Natural killer cell (primary cell): Measurements from ENCODE around the gene WFIKKN2. TPM values are rescaled to one million over a fixed set of nuclear protein-coding genes. Genes with fewer than 3 reads are reported as not detected.

Experiments used
- ATAC-seq, 3 donors: fragments of 150-1000 bp in 2 of 3; fragments of 200-7000 bp in 1 of 3; cut with Tn5 transposase; 1 replicate in 1 of 3; 2 replicates in 2 of 3; pipeline ENCODE4 v1.10.0; 2021; ENCODE audit warnings: mild to moderate bottlenecking in 2 of 3, moderate library complexity in 2 of 3
- DNase-seq, 2 donors: peaks; one replicate each; pipeline versions ENCODE4 v3.0.0 to v3.0.0-alpha.2; 2013 to 2021; ENCODE audit warnings: mixed read lengths in 1 of 2
- H3K27ac ChIP-seq: one replicate; pipeline ENCODE4 v1.5.1; 2013; ENCODE audit warnings: mild to moderate bottlenecking, low read length
- H3K27me3 ChIP-seq: one replicate; pipeline ENCODE4 v1.6.1; 2013; ENCODE audit warnings: low read length; ENCODE audit not compliant: control insufficient read depth, insufficient read depth
- H3K36me3 ChIP-seq: one replicate; pipeline ENCODE4 v1.6.1; 2013; ENCODE audit warnings: low read length; ENCODE audit not compliant: control insufficient read depth, insufficient read depth
- H3K4me1 ChIP-seq: one replicate; pipeline ENCODE4 v1.6.1; 2013; ENCODE audit warnings: low read length; ENCODE audit not compliant: control insufficient read depth, insufficient read depth
- H3K4me3 ChIP-seq: one replicate; pipeline ENCODE4 v1.5.1; 2013; ENCODE audit warnings: low read length
- H3K9me3 ChIP-seq: one replicate; pipeline ENCODE4 v1.6.1; 2013; ENCODE audit warnings: low read length; ENCODE audit not compliant: control insufficient read depth, insufficient read depth
- H3K27ac Mint-ChIP-seq, 2 donors: one replicate each; pipeline ENCODE4 v1.8.0; 2022; ENCODE audit warnings: mild to moderate bottlenecking in 2 of 2, mixed read lengths in 2 of 2, moderate library complexity in 1 of 2
- H3K27me3 Mint-ChIP-seq, 2 donors: one replicate each; pipeline ENCODE4 v1.8.0; 2022; ENCODE audit warnings: low read depth in 2 of 2, mixed read lengths in 2 of 2
- H3K36me3 Mint-ChIP-seq: one replicate; pipeline ENCODE4 v1.8.0; 2022; ENCODE audit warnings: mixed read lengths
- H3K4me1 Mint-ChIP-seq, 2 donors: one replicate each; pipeline ENCODE4 v1.8.0; 2022; ENCODE audit warnings: mixed read lengths in 2 of 2
- H3K4me3 Mint-ChIP-seq: one replicate; pipeline ENCODE4 v1.8.0; 2022; ENCODE audit warnings: mild to moderate bottlenecking, moderate library complexity, mixed read lengths
- H3K9me3 Mint-ChIP-seq, 2 donors: one replicate each; pipeline ENCODE4 v1.8.0; 2022; ENCODE audit warnings: mixed read lengths in 2 of 2
- WGBS: methylation state at CpG from one replicate; pipeline ENCODE4 v1.1.7; 2013; ENCODE audit warnings: missing lambda C conversion rate; ENCODE audit not compliant: insufficient coverage; 5-methylcytosine and 5-hydroxymethylcytosine counted together
- intact Hi-C: fragments of 100-400 bp; cut with micrococcal nuclease; formaldehyde crosslinking; loops from one replicate; pipeline ENCODE4 v1.14.2; 2022
- total RNA-seq, 4 donors: library from RNA; stranded (reverse); fragments of 120-200 nt in 1 of 4; gene quantifications; one replicate each; pipeline versions ENCODE4 v1.2.3 to v1.2.4, GENCODE V29; 2013 to 2022
- TF ChIP-seq, protein P1 (sequence below): fragments of 200-600 bp; IDR thresholded peaks from one replicate; pipeline ENCODE4 v1.8.0; 2022; ENCODE audit warnings: antibody characterized with exemption

Gene WFIKKN2
- total RNA-seq, 3 donors from 2014 or later (not counting 1 experiment from before 2014, with no cell fraction given) = not detected

DNA sequence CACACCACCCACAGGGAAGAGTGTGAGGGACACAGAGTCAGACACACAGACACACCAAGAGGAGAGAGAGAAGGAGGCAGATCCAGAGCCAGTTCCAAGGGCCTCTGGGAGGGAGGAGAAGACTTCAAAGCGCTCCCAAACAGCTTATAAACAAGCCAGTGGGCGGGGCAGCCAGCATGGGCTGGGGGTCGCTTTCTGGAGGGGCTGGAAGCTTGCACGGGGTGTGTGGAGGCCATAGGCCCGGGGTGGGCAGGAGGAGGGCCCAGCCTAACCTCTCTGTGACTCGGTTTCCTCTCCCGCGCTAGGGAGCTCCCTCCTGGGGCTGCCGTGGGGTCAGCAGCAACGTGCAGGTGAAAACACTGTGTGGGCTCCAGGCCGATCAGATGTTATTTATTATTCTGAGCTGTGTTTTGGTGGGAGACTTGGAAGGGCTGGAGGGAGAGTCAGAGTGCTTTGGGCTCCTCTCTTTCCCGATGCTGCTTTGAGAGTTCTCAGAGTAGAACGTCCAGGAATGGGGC lies 2.5 kb upstream of the WFIKKN2 start:
- H3K36me3 Mint-ChIP-seq = no peaks in the 10 kb centered on the region
- no peak overlapping the region for H3K4me3 Mint-ChIP-seq
- H3K27me3 ChIP-seq = no peaks in the 10 kb centered on the region
- DNase-seq (no peak), ATAC-seq (no peak)
- peaks cover 14 to 15% of the 10 kb centered on the region in 2 donors for H3K27me3 Mint-ChIP-seq
- WGBS = 89% methylated on average over 13 of the region's 13 CpGs
- no peak overlapping the region for H3K27ac Mint-ChIP-seq
- H3K4me3 ChIP-seq = no peak overlapping the region
- no peaks in the 10 kb centered on the region for H3K4me1 ChIP-seq
- no peaks in the 10 kb centered on the region for H3K9me3 Mint-ChIP-seq
- no peaks in the 10 kb centered on the region for H3K4me1 Mint-ChIP-seq
- no peaks in the 10 kb centered on the region for H3K36me3 ChIP-seq
- TF ChIP-seq, protein P1, sequence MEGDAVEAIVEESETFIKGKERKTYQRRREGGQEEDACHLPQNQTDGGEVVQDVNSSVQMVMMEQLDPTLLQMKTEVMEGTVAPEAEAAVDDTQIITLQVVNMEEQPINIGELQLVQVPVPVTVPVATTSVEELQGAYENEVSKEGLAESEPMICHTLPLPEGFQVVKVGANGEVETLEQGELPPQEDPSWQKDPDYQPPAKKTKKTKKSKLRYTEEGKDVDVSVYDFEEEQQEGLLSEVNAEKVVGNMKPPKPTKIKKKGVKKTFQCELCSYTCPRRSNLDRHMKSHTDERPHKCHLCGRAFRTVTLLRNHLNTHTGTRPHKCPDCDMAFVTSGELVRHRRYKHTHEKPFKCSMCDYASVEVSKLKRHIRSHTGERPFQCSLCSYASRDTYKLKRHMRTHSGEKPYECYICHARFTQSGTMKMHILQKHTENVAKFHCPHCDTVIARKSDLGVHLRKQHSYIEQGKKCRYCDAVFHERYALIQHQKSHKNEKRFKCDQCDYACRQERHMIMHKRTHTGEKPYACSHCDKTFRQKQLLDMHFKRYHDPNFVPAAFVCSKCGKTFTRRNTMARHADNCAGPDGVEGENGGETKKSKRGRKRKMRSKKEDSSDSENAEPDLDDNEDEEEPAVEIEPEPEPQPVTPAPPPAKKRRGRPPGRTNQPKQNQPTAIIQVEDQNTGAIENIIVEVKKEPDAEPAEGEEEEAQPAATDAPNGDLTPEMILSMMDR = no peak
- intact Hi-C loops = no loop called here
- no peaks in the 10 kb centered on the region for H3K9me3 ChIP-seq
- no peak overlapping the region for H3K27ac ChIP-seq

DNA sequence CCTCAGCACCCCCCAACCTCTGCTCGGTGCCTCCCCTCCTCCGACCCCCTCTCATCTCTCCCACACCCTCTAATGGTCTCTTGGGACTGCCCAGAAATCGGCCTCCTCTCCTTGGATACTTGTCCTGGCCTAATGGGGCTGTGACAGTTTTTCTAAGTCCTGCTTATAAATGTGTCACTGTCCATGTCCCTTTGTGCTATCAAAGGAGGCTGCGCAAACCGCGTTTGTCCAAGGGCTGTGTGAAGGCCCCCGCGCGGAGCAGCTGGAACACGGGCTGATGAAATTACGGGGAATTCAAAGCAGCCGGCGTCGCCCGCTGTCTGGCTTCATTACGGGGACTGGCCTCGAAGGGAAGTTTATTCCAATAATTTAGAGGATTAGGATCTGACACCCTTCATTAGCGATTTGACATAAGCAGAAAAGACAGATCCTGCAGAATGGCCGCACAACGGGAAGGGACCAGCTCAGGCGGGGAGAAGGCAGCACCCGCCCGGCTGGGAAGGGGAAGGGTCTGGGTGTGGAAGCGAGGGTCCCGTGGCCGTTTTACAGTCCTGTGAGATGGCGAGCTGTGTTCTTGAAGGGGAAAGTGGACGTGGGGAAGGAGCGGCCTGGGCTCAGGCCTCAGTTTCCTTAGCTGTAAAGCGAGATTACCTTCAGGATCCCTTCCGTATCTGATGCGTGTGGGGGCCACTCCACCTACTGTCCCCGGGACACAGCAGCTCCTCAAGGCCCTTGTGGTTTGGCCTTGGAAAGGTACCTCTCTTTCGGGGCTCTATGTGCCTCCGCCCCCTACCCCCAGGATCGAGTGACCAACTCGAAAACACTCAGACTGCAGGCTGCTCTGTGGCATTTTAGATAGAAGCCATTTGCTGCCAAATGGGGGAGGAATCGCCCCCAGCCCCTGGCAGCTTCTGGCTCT lies 1.6 kb upstream of the WFIKKN2 start:
- TF ChIP-seq, protein P1 = no peak
- intact Hi-C loops = no loop called here
- Mint-ChIP-seq H3K4me1 (no peaks in the 10 kb centered on the region), H3K27me3 (peaks cover 14 to 15% of the 10 kb centered on the region in 2 donors), H3K27ac (no peak overlapping the region), H3K9me3 (no peaks in the 10 kb centered on the region), H3K36me3 (no peaks in the 10 kb centered on the region), H3K4me3 (no peak overlapping the region)
- ATAC-seq (no peak), DNase-seq (no peak)
- H3K27me3 ChIP-seq = no peaks in the 10 kb centered on the region
- no peak overlapping the region for H3K27ac ChIP-seq
- no peaks in the 10 kb centered on the region for H3K4me1 ChIP-seq
- H3K36me3 ChIP-seq = no peaks in the 10 kb centered on the region
- no peak overlapping the region for H3K4me3 ChIP-seq
- no peaks in the 10 kb centered on the region for H3K9me3 ChIP-seq
- WGBS = 92% methylated on average over 38 of the region's 38 CpGs

DNA sequence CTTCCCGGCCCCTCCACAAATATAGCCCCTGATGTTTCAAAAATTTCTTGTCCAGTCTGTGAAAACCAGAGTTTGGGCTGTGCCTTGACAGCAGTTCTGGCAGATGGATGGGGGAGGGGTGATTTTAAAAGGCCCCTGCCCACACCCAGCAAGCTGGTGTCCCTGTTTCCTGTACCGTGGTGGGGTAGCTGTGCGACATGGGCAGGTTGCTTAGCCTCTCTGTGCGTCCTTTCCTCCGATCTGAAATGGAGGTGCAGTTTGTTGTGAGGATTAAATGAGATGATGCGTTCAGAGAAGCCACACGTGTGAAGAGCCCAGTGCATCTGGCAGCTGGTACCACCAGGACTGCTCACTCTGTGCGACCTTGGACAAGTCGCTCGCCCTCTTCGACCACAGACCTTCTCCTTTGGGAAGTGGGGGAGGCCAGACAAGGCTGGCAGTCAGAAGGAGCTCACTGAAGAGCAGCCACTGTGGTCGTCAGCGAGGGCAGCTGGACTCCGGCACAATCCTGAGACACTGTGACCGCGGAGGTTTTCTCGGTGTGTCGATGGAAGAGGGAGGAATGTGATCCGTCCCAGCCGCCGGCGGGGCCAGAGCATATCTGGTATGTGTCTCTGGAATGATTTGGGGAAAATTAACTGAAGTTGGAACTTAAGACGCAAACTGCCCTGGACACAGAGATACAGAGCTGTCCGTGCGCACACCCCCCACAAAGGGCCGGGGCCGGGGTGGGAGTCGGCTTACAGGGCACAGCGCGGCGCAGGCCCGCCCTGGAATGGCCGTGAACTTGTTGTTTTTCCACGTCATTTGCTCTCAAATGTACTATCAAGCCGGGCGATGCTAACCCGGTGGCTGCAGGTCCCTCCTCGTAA lies 721 bp upstream of the WFIKKN2 start:
- Mint-ChIP-seq H3K4me3 (no peak overlapping the region), H3K4me1 (no peaks in the 10 kb centered on the region), H3K36me3 (no peaks in the 10 kb centered on the region), H3K9me3 (no peaks in the 10 kb centered on the region), H3K27me3 (peaks cover 8 to 14% of the 10 kb centered on the region in 2 donors), H3K27ac (no peak overlapping the region)
- TF ChIP-seq, protein P1 = no peak
- Histone ChIP-seq H3K4me3 (no peak overlapping the region), H3K4me1 (no peaks in the 10 kb centered on the region), H3K27ac (no peak overlapping the region), H3K36me3 (no peaks in the 10 kb centered on the region), H3K9me3 (no peaks in the 10 kb centered on the region), H3K27me3 (no peaks in the 10 kb centered on the region)
- 89% methylated on average over 38 of the region's 38 CpGs for WGBS
- intact Hi-C loops = no loop called here
- DNase-seq (no peak), ATAC-seq (no peak)
